Fibroblast of skin of scalp (primary cell): Measurements from ENCODE around the gene USP50.
"Not testable (repeated sequence)": the region's sequence is repeated elsewhere in the genome, so short reads cannot be mapped to it uniquely, and the experiment has no call there.

ENCODE experiments used
- DNase-seq: peaks from one replicate; pipeline ENCODE4 v3.0.0-alpha.2; 2013

USP50 gene

GRCh38 chr15:50503144-50503543, 43.3 kb downstream of the USP50 start:
- no peak for DNase-seq

- DNase-seq, result no peak
Observed at GRCh38 chr15:50501815-50502214, 44.7 kb downstream of the USP50 start.

GRCh38 chr15:50500352-50500751, 46.1 kb downstream of the USP50 start:
- DNase-seq, result no peak

- no peak for DNase-seq
Observed at GRCh38 chr15:50496692-50497091, 49.8 kb downstream of the USP50 start.

- not testable (repeated sequence) for DNase-seq
Observed at GRCh38 chr15:50494547-50494946, 51.9 kb downstream of the USP50 start.

GRCh38 chr15:50493625-50494024, 52.8 kb downstream of the USP50 start:
- DNase-seq, result no peak

- no peak for DNase-seq
Observed at GRCh38 chr15:50487287-50487686, 59.2 kb downstream of the USP50 start.

- no peak for DNase-seq
Observed at GRCh38 chr15:50485389-50485788, 61.1 kb downstream of the USP50 start.

GRCh38 chr15:50484781-50485180, 61.7 kb downstream of the USP50 start:
- no peak for DNase-seq

GRCh38 chr15:50476143-50476542, 70.3 kb downstream of the USP50 start:
- DNase-seq, result no peak

- no peak for DNase-seq
Observed at GRCh38 chr15:50471072-50471471, 75.4 kb downstream of the USP50 start.

- peak; percentile 25 for DNase-seq
Observed at GRCh38 chr15:50463423-50464358, 82.8 kb downstream of the USP50 start.

- peak; percentile 9 for DNase-seq
Observed at GRCh38 chr15:50458348-50459112, 87.9 kb downstream of the USP50 start.

GRCh38 chr15:50452927-50453326, 93.5 kb downstream of the USP50 start:
- no peak for DNase-seq
